PC-3 (cell line): ENCODE measurements around the gene KRTAP29-1. TPM values are rescaled to one million over a fixed set of nuclear protein-coding genes. Genes with fewer than 3 reads are reported as not detected.

Experiments
- ATAC-seq: fragments of 200-7000 bp; cut with Tn5 transposase; 2 replicates; pipeline ENCODE4 v1.9.1; 2020; ENCODE audit warnings: mild to moderate bottlenecking, moderate library complexity
- BruUV-seq: library from RNA; stranded (reverse); fragments of 400-500 nt; replicated peaks from 2 replicates; lab custom pipeline; 2021; lab: Mats Ljungman, UMichigan
- CTCF ChIA-PET: fragments of 300-600 bp; sonication (Branson Sonifier 250); formaldehyde crosslinking; loops from one replicate; lab custom pipeline; 2022; ENCODE audit warnings: antibody characterized with exemption; lab: Charles Lee
- POLR2A ChIA-PET: fragments of 300-600 bp; sonication (Branson Sonifier 250); formaldehyde crosslinking; loops from one replicate; lab custom pipeline; 2022; ENCODE audit warnings: antibody characterized with exemption; ENCODE audit not compliant: unreplicated experiment; lab: Charles Lee
- DNase-seq: peaks from one replicate; pipeline ENCODE4 v3.0.0-alpha.2; 2015
- H2AFZ ChIP-seq: fragments of 300-600 bp; sonication (generic); 2 replicates; pipeline ENCODE4 v1.6.0; 2016; ENCODE audit warnings: antibody characterized with exemption, low read length
- H3F3A ChIP-seq: fragments of 300-600 bp; sonication (generic); one replicate; pipeline ENCODE4 v1.6.0; 2017; ENCODE audit warnings: antibody characterized with exemption, low read length, control low read depth, mild to moderate bottlenecking; ENCODE audit not compliant: unreplicated experiment
- H3K27ac ChIP-seq: fragments of 300-600 bp; sonication (generic); 2 replicates; pipeline ENCODE4 v1.5.1; 2016; ENCODE audit warnings: mild to moderate bottlenecking, low read length
- H3K27me3 ChIP-seq: fragments of 300-600 bp; sonication (generic); 2 replicates; pipeline ENCODE4 v1.6.1; 2016; ENCODE audit warnings: low read length, mixed read lengths
- H3K36me3 ChIP-seq: fragments of 300-600 bp; sonication (generic); 2 replicates; pipeline ENCODE4 v1.6.1; 2016; ENCODE audit warnings: low read depth, mixed run types, low read length, mixed read lengths
- H3K4me1 ChIP-seq: fragments of 300-600 bp; sonication (generic); 2 replicates; pipeline ENCODE4 v1.5.1; 2016; ENCODE audit warnings: low read length; ENCODE audit not compliant: insufficient read depth
- H3K4me2 ChIP-seq: fragments of 300-600 bp; sonication (generic); 2 replicates; pipeline ENCODE4 v1.6.0; 2016; ENCODE audit warnings: low read length
- H3K4me3 ChIP-seq: fragments of 300-600 bp; sonication (generic); 2 replicates; pipeline ENCODE4 v1.5.1; 2016; ENCODE audit warnings: mild to moderate bottlenecking, low read length, mixed read lengths
- H3K79me2 ChIP-seq: fragments of 300-600 bp; sonication (generic); 2 replicates; pipeline ENCODE4 v1.6.1; 2017; ENCODE audit warnings: low read length, mixed read lengths
- H3K9ac ChIP-seq: fragments of 300-600 bp; sonication (generic); 2 replicates; pipeline ENCODE4 v1.6.0; 2016; ENCODE audit warnings: mild to moderate bottlenecking, low read length
- H3K9me2 ChIP-seq: fragments of 300-600 bp; sonication (generic); replicated peaks from 2 replicates; pipeline ENCODE4 v1.6.1; 2016; ENCODE audit warnings: mixed run types, low read length, mixed read lengths
- H3K9me3 ChIP-seq: fragments of 300-600 bp; sonication (generic); 2 replicates; pipeline ENCODE4 v1.6.1; 2016; ENCODE audit warnings: low read length, mixed read lengths
- H4K20me1 ChIP-seq: fragments of 300-600 bp; sonication (generic); 2 replicates; pipeline ENCODE4 v1.6.1; 2016; ENCODE audit warnings: low read length, mixed read lengths
- CTCF ChIP-seq: fragments of 300-600 bp; sonication (generic); conservative IDR thresholded peaks from 2 replicates; pipeline ENCODE4 v1.5.1; 2017; ENCODE audit warnings: antibody characterized with exemption, low read depth, mild to moderate bottlenecking, low read length
- EZH2 ChIP-seq: fragments of 300-600 bp; sonication (generic); IDR thresholded peaks from one replicate; pipeline ENCODE4 v1.6.1; 2017; ENCODE audit warnings: antibody characterized with exemption, mild to moderate bottlenecking, low read length; ENCODE audit not compliant: unreplicated experiment
- EZH2phosphoT487 ChIP-seq: fragments of 300-600 bp; sonication (generic); IDR thresholded peaks from 2 replicates; pipeline ENCODE4 v1.6.1; 2018; ENCODE audit warnings: mild to moderate bottlenecking, antibody characterized with exemption, low read length, borderline replicate concordance
- intact Hi-C: fragments of 100-400 bp; cut with micrococcal nuclease; formaldehyde crosslinking; loops from 2 replicates; pipeline ENCODE4 v1.9.0; 2023
- total RNA-seq: library from RNA; depleted of rRNA; stranded (reverse); fragments of >200 nt; gene quantifications from 2 replicates; pipeline ENCODE4 v1.2.3, GENCODE V29; 2014

The KRTAP29-1 gene
- total RNA-seq, 1 experiment from 2014 or later = not detected

GRCh38 chr17:41326173-41327145, 23.8 kb upstream of the KRTAP29-1 start:
- Histone ChIP-seq H3K4me2 (no peak overlapping the region), H2AFZ (no peak overlapping the region), H3K9me3 (no peaks in the 10 kb centered on the region), H4K20me1 (no peaks in the 10 kb centered on the region), H3K4me3 (no peak overlapping the region), H3K9ac (no peak overlapping the region), H3K79me2 (no peaks in the 10 kb centered on the region), H3K36me3 (no peaks in the 10 kb centered on the region; the same call in 1 of the 2 replicates), H3K4me1 (no peaks in the 10 kb centered on the region), H3F3A (no peaks in the 10 kb centered on the region), H3K27ac (no peak overlapping the region), H3K27me3 (no peaks in the 10 kb centered on the region), H3K9me2 (no peaks in the 10 kb centered on the region)
- no peak for DNase-seq
- ChIA-PET CTCF (no interaction called here), POLR2A (no interaction called here)
- no peak for ATAC-seq
- intact Hi-C loops = loop anchor here (10.0 kb wide), 3 partner anchors 168 to 522 kb away; no protein-coding TSS in a partner anchor
- no TSS peak for BruUV-seq
- TF ChIP-seq EZH2 = no peak

GRCh38 chr17:41325611-41326010, 23.0 kb upstream of the KRTAP29-1 start:
- Histone ChIP-seq H3K9me2 (no peaks in the 10 kb centered on the region), H3K4me3 (no peak overlapping the region), H3K27me3 (no peaks in the 10 kb centered on the region), H4K20me1 (no peaks in the 10 kb centered on the region), H2AFZ (no peak overlapping the region), H3K4me1 (no peaks in the 10 kb centered on the region), H3K9ac (no peak overlapping the region), H3K4me2 (no peak overlapping the region), H3K79me2 (no peaks in the 10 kb centered on the region), H3F3A (no peaks in the 10 kb centered on the region), H3K9me3 (no peaks in the 10 kb centered on the region), H3K27ac (no peak overlapping the region), H3K36me3 (no peaks in the 10 kb centered on the region; the same call in 1 of the 2 replicates)
- POLR2A ChIA-PET = no interaction called here
- no peak for TF ChIP-seq CTCF
- TF ChIP-seq EZH2 = no peak
- no peak for TF ChIP-seq EZH2phosphoT487
- ATAC-seq (no peak), DNase-seq (no peak)
- no TSS peak for BruUV-seq
- CTCF ChIA-PET = no interaction called here
- intact Hi-C loops = loop anchor here (10.0 kb wide), 3 partner anchors 169 to 521 kb away; no protein-coding TSS in a partner anchor

GRCh38 chr17:41325126-41325525, 22.5 kb upstream of the KRTAP29-1 start:
- no peaks in the 10 kb centered on the region for H3K79me2 ChIP-seq
- H3K27ac ChIP-seq = no peak overlapping the region
- no peak for DNase-seq
- TF ChIP-seq EZH2phosphoT487 (no peak), EZH2 (no peak), CTCF (no peak)
- no peak for ATAC-seq
- CTCF ChIA-PET = no interaction called here
- POLR2A ChIA-PET = no interaction called here
- H3K4me2 ChIP-seq = no peak overlapping the region
- intact Hi-C loops = loop anchor here (10.0 kb wide), 3 partner anchors 170 to 520 kb away; no protein-coding TSS in a partner anchor
- H4K20me1 ChIP-seq = no peaks in the 10 kb centered on the region
- no peak overlapping the region for H3K4me3 ChIP-seq
- H3K9me3 ChIP-seq = no peaks in the 10 kb centered on the region
- BruUV-seq = no TSS peak
- no peaks in the 10 kb centered on the region for H3K4me1 ChIP-seq
- H3K36me3 ChIP-seq = no peaks in the 10 kb centered on the region; the same call in 1 of the 2 replicates
- H3F3A ChIP-seq = no peaks in the 10 kb centered on the region
- no peak overlapping the region for H3K9ac ChIP-seq
- H3K27me3 ChIP-seq = no peaks in the 10 kb centered on the region
- H3K9me2 ChIP-seq = no peaks in the 10 kb centered on the region
- H2AFZ ChIP-seq = no peak overlapping the region
